H9 (cell line): ENCODE results near the gene ELMOD2. TPM values are rescaled to one million over a fixed set of nuclear protein-coding genes. Genes with fewer than 3 reads are reported as not detected.

ENCODE experiments used
- DNase-seq: peaks from one replicate; pipeline ENCODE4 v3.0.0-alpha.2; 2017
- H2AFZ ChIP-seq: one replicate; pipeline ENCODE4 v1.6.1; 2013; ENCODE audit warnings: mild to moderate bottlenecking, low read length, control low read depth, moderate library complexity
- H2AK5ac ChIP-seq: 2 replicates; pipeline ENCODE4 v1.6.1; 2013; ENCODE audit warnings: low read length, control low read depth, mixed read lengths; ENCODE audit not compliant: insufficient read length
- H2BK120ac ChIP-seq: one replicate; pipeline ENCODE4 v1.6.1; 2013; ENCODE audit warnings: low read depth, mild to moderate bottlenecking, low read length, control low read depth, inconsistent platforms; ENCODE audit not compliant: poor library complexity, severe bottlenecking
- H2BK12ac ChIP-seq: 2 replicates; pipeline ENCODE4 v1.6.1; 2013; ENCODE audit warnings: low read length, control low read depth, mixed read lengths, low read depth; ENCODE audit not compliant: insufficient read length
- H2BK15ac ChIP-seq: 2 replicates; pipeline ENCODE4 v1.6.1; 2013; ENCODE audit warnings: low read depth, low read length, control low read depth
- H2BK20ac ChIP-seq: one replicate; pipeline ENCODE4 v1.6.1; 2013; ENCODE audit warnings: low read depth, mild to moderate bottlenecking, low read length, control low read depth, inconsistent platforms; ENCODE audit not compliant: poor library complexity, severe bottlenecking
- H2BK5ac ChIP-seq: 2 replicates; pipeline ENCODE4 v1.6.1; 2013; ENCODE audit warnings: low read length, control low read depth, mixed read lengths; ENCODE audit not compliant: insufficient read length
- H3K14ac ChIP-seq: 2 replicates; pipeline ENCODE4 v1.6.1; 2013; ENCODE audit warnings: low read length, control low read depth; ENCODE audit not compliant: insufficient read depth
- H3K18ac ChIP-seq: 2 replicates; pipeline ENCODE4 v1.6.1; 2013; ENCODE audit warnings: low read depth, mild to moderate bottlenecking, mixed read lengths, low read length, control low read depth; ENCODE audit not compliant: insufficient read length
- H3K23ac ChIP-seq: 2 replicates; pipeline ENCODE4 v1.6.1; 2013; ENCODE audit warnings: low read length, control low read depth, mixed read lengths, low read depth; ENCODE audit not compliant: insufficient read length
- H3K23me2 ChIP-seq: 2 replicates; pipeline ENCODE4 v1.6.1; 2013; ENCODE audit warnings: low read depth, mild to moderate bottlenecking, mixed read lengths, low read length, control low read depth; ENCODE audit not compliant: insufficient read length, poor library complexity, severe bottlenecking
- H3K27ac ChIP-seq: 2 replicates; pipeline ENCODE4 v1.5.1; 2013; ENCODE audit warnings: low read length, control low read depth, mixed read lengths, low read depth; ENCODE audit not compliant: insufficient read length
- H3K27me3 ChIP-seq: 2 replicates; pipeline ENCODE4 v1.6.1; 2013; ENCODE audit warnings: low read length, control low read depth, inconsistent platforms; ENCODE audit not compliant: insufficient read depth
- H3K4ac ChIP-seq: 2 replicates; pipeline ENCODE4 v1.6.1; 2013; ENCODE audit warnings: low read depth, mild to moderate bottlenecking, control low read depth, inconsistent platforms, low read length, moderate library complexity
- H3K4me1 ChIP-seq: 2 replicates; pipeline ENCODE4 v1.6.1; 2013; ENCODE audit warnings: low read length, control low read depth, inconsistent platforms; ENCODE audit not compliant: insufficient read depth
- H3K4me2 ChIP-seq: 2 replicates; pipeline ENCODE4 v1.6.1; 2013; ENCODE audit warnings: low read length, control low read depth, mixed read lengths; ENCODE audit not compliant: insufficient read length, insufficient read depth
- H3K56ac ChIP-seq: 2 replicates; pipeline ENCODE4 v1.6.1; 2013; ENCODE audit warnings: low read depth, mild to moderate bottlenecking, mixed read lengths, low read length, control low read depth; ENCODE audit not compliant: insufficient read length
- H3K79me1 ChIP-seq: 2 replicates; pipeline ENCODE4 v1.6.1; 2013; ENCODE audit warnings: low read depth, mild to moderate bottlenecking, moderate library complexity, low read length, control low read depth, inconsistent platforms; ENCODE audit not compliant: insufficient read depth, poor library complexity, severe bottlenecking
- H3K79me2 ChIP-seq: 2 replicates; pipeline ENCODE4 v1.6.1; 2013; ENCODE audit warnings: low read length, control low read depth, inconsistent platforms; ENCODE audit not compliant: insufficient read depth
- H3K9ac ChIP-seq: 2 replicates; pipeline ENCODE4 v1.6.1; 2013; ENCODE audit warnings: low read length, control low read depth, mixed read lengths; ENCODE audit not compliant: insufficient read length; ENCODE audit errors: extremely low read depth
- H3K9me3 ChIP-seq: one replicate; pipeline ENCODE4 v1.6.1; 2013; ENCODE audit warnings: low read depth, low read length, inconsistent platforms; ENCODE audit not compliant: control insufficient read depth
- H3T11ph ChIP-seq: one replicate; pipeline ENCODE4 v1.6.1; 2013; ENCODE audit warnings: mild to moderate bottlenecking, low read length, control low read depth, inconsistent platforms
- H4K20me1 ChIP-seq: one replicate; pipeline ENCODE4 v1.6.1; 2013; ENCODE audit not compliant: control insufficient read depth, insufficient read length, insufficient read depth
- H4K5ac ChIP-seq: 2 replicates; pipeline ENCODE4 v1.6.1; 2013; ENCODE audit warnings: low read depth, mild to moderate bottlenecking, mixed read lengths, low read length, control low read depth; ENCODE audit not compliant: insufficient read length
- H4K8ac ChIP-seq: replicated peaks from 2 replicates; pipeline ENCODE4 v1.6.1; 2013; ENCODE audit warnings: low read length, control low read depth, mixed read lengths, low read depth; ENCODE audit not compliant: insufficient read length
- H4K91ac ChIP-seq: 2 replicates; pipeline ENCODE4 v1.6.1; 2013; ENCODE audit warnings: low read depth, mild to moderate bottlenecking, moderate library complexity, mixed read lengths, low read length, control low read depth; ENCODE audit not compliant: insufficient read length
- H3K27ac Mint-ChIP-seq, 3 experiments: 2 replicates in 2 of 3; 3 replicates in 1 of 3; pipeline ENCODE4 v1.8.0; 2020 to 2021; ENCODE audit warnings: mixed read lengths in 3 of 3, mild to moderate bottlenecking in 1 of 3, moderate library complexity in 1 of 3
- H3K27me3 Mint-ChIP-seq: 2 replicates; pipeline ENCODE4 v1.8.0; 2021; ENCODE audit warnings: low read depth, mild to moderate bottlenecking, moderate library complexity, mixed read lengths
- H3K36me3 Mint-ChIP-seq, 3 experiments: 2 replicates in 2 of 3; 3 replicates in 1 of 3; pipeline ENCODE4 v1.8.0; 2020 to 2021; ENCODE audit warnings: low read depth in 3 of 3, mixed read lengths in 3 of 3; ENCODE audit not compliant: insufficient read depth in 1 of 3
- H3K4me1 Mint-ChIP-seq, 2 experiments: 2 replicates each; pipeline ENCODE4 v1.8.0; 2020; ENCODE audit warnings: mixed read lengths in 2 of 2
- H3K4me3 Mint-ChIP-seq, 2 experiments: 2 replicates in 1 of 2; 3 replicates in 1 of 2; pipeline ENCODE4 v1.8.0; 2020 to 2021; ENCODE audit warnings: mild to moderate bottlenecking in 2 of 2, mixed read lengths in 2 of 2, moderate library complexity in 1 of 2
- H3K9me3 Mint-ChIP-seq, 2 experiments: 2 replicates in 1 of 2; 3 replicates in 1 of 2; pipeline ENCODE4 v1.8.0; 2020; ENCODE audit warnings: mild to moderate bottlenecking in 2 of 2, mixed read lengths in 2 of 2, moderate library complexity in 1 of 2
- CTCF ChIP-seq: fragments of 200-600 bp; sonication (generic); conservative IDR thresholded peaks from 3 replicates; pipeline ENCODE4 v1.8.0; 2021; ENCODE audit warnings: antibody characterized with exemption, mild to moderate bottlenecking
- WGBS: extraction: QIAGEN DNeasy Blood & Tissue Kit; methylation state at CpG from one replicate; pipeline ENCODE4 v1.1.7; 2013; ENCODE audit warnings: missing lambda C conversion rate, low lambda C conversion rate, mixed read lengths; ENCODE audit not compliant: insufficient read length; ENCODE audit errors: extremely low coverage; 5-methylcytosine and 5-hydroxymethylcytosine counted together
- total RNA-seq: library from RNA; stranded (reverse); gene quantifications from 2 replicates; pipeline ENCODE4 v1.2.1, GENCODE V29; 2021

The ELMOD2 gene
- total RNA-seq, 1 experiment from 2014 or later = 26.3 TPM

- no peaks in the 10 kb centered on the region for H3K23me2 ChIP-seq
- H3K27me3 ChIP-seq = peaks cover 2% of the 10 kb centered on the region; the same call in 1 of the 2 replicates
- H3K36me3 Mint-ChIP-seq = no peaks in the 10 kb centered on the region
These were observed 51.5 kb downstream of the ELMOD2 start for GRCh38 chr4:140575489-140575888.

More at GRCh38 chr4:140575489-140575888, 51.5 kb downstream of the ELMOD2 start:
- no peak overlapping the region for H3K9ac ChIP-seq
- H2BK15ac ChIP-seq = no peak overlapping the region
- Mint-ChIP-seq H3K4me1 (no peaks in the 10 kb centered on the region), H3K9me3 (peaks cover 4 to 8% of the 10 kb centered on the region in 2 experiments; a peak in 2 of 5 replicates), H3K27me3 (peaks cover 3% of the 10 kb centered on the region; the same call in 1 of the 2 replicates), H3K4me3 (no peak overlapping the region), H3K27ac (no peak overlapping the region)
- no CpG with 5 or more reads among the region's 4 CpGs for WGBS
- no peak overlapping the region for H2BK120ac ChIP-seq
- no peak overlapping the region for H3T11ph ChIP-seq
- no peak overlapping the region for H2AFZ ChIP-seq
- H3K79me1 ChIP-seq = no peaks in the 10 kb centered on the region
- H2AK5ac ChIP-seq = no peak overlapping the region
- DNase-seq = no peak
- H3K27ac ChIP-seq = no peak overlapping the region
- no peak overlapping the region for H4K5ac ChIP-seq
- H2BK12ac ChIP-seq = no peak overlapping the region
- no peak for TF ChIP-seq CTCF
- no peak overlapping the region for H3K4ac ChIP-seq
- no peak overlapping the region for H3K56ac ChIP-seq
- H3K4me1 ChIP-seq = no peaks in the 10 kb centered on the region
- H2BK5ac ChIP-seq = no peak overlapping the region
- H3K79me2 ChIP-seq = no peaks in the 10 kb centered on the region
- no peaks in the 10 kb centered on the region for H4K20me1 ChIP-seq
- no peak overlapping the region for H3K4me2 ChIP-seq
- H4K91ac ChIP-seq = no peak overlapping the region
- H2BK20ac ChIP-seq = no peak overlapping the region
- H4K8ac ChIP-seq = no peak overlapping the region
- H3K23ac ChIP-seq = no peak overlapping the region
- H3K9me3 ChIP-seq = no peaks in the 10 kb centered on the region
- no peak overlapping the region for H3K14ac ChIP-seq
- H3K18ac ChIP-seq = no peak overlapping the region
